Measurements from ENCODE around the gene NAP1L4.

Gene NAP1L4

GRCh38 chr11:2991452-2992233, 486 bp downstream of the NAP1L4 start:
- no peak for DNase-seq

GRCh38 chr11:2990617-2991451, 1.3 kb downstream of the NAP1L4 start:
- no peak for DNase-seq

GRCh38 chr11:2989551-2989950, 2.6 kb downstream of the NAP1L4 start:
- DNase-seq, result no peak

- DNase-seq, result no peak
Measured at GRCh38 chr11:2989006-2989405, 3.1 kb downstream of the NAP1L4 start.

- DNase-seq, result no peak
Measured at GRCh38 chr11:2987881-2988861, 4.0 kb downstream of the NAP1L4 start.

- no peak for DNase-seq
Measured at GRCh38 chr11:2983908-2984307, 8.2 kb downstream of the NAP1L4 start.

GRCh38 chr11:2982214-2982613, 9.9 kb downstream of the NAP1L4 start:
- no peak for DNase-seq

- no peak for DNase-seq
Measured at GRCh38 chr11:2981130-2981529, 11.0 kb downstream of the NAP1L4 start.

GRCh38 chr11:2980168-2980840, 11.8 kb downstream of the NAP1L4 start:
- DNase-seq, result no peak

- no peak for DNase-seq
Measured at GRCh38 chr11:2977113-2977512, 15.0 kb downstream of the NAP1L4 start.

DNA sequence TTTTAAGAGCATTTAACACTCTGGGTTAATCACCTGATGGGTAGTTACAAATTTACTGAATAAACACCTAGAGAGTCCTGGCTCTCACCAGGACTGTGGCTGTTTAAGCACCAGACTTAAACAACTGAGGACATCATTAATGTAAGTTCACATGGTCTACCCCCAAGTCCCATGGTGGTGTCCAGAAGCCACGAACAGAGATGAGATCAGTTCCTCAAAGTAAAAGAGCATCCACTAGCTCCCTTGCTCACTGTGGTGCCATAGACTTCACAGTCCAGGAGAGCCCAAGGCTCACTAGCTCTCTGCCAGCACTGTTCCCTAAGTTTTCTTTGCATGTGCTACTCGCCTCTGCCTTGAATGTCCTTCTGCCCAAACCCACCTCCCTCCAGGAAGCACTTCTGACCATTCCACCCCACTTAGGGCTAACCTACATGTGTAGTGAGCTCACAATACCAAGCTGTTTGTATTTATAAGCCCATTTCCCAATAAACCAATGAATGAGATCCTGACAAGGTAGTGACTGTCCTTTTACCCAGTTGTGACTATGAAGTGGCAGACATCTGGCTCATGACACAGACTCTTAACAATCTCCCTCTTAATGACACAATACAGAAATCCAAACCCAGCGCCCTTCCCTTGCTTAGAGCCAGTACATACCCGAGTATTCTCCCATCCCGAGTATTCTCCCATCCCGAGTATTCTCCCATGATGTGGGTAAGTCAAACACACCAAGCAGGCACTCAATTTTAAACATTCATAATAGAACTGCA, 15.7 kb downstream of the NAP1L4 start:
- DNase-seq, result no peak

DNA sequence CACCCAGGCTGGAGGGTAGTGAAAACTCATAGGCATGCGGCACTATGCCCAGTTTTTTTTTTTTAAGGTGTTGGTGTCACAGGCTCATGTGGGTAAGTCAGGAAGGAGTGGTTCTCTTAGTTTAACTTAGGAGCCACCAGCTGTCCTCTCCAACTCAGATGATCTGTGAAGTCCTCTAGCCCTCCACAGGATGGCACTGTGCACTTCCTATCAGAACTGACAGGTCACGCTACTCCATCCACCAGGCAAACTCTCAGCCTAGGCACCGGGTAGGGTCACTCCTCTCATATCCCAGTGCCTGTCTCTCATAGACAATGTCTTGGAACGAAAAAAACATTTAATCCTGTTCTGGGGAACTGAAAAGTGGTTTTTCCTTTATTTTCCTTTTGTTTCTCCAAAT, 16.5 kb downstream of the NAP1L4 start:
- no peak for DNase-seq

- DNase-seq, result no peak
Measured at GRCh38 chr11:2974272-2974671, 17.9 kb downstream of the NAP1L4 start.

DNA sequence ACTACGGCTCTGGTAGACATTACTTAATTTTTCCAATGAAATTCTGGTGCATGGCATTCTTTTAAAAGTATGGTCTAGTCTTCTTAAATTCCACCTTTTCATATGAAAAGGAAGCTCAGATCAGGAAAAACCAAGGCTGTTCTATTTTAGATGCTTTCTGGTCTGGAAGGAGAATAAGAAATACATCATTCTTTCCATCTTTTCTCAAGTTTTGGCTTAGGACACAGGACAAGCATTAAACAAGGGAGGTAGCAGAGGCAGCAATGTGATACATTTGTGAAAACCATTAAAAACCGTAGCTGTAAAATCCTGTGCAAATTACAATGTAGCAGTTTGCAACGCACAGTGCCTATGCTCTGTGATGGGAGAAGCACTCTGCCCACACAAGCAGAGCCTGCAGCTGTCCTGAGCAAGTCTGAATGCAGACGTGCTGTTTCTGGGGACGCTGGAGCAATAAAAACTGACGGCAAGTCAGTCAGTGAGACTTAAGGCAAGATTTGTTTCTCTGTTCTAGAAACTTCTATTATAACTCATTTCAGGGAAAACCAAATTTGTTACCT, 23.7 kb downstream of the NAP1L4 start:
- DNase-seq, result no peak

DNA sequence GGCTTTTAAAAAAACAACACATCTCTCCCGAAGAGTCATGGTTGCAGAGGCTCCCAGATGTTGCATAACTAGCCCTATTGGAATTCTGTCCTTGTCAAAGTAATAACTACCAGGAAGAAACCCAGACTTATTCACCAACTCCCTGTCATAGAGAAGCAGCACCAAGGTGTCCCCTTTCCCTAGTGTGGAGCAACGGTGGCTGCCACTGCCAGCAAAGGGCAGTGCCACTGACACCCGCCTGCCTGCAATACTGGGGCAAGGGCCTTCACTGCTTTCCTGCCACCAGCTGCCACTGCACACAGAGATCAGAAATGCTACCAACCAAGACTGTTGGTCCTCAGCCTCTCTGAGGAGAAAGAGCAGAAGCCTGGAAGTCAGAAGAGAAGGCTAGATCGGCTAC, 27.3 kb downstream of the NAP1L4 start:
- DNase-seq, result no peak

- DNase-seq, result no peak
Measured at GRCh38 chr11:2963761-2964160, 28.4 kb downstream of the NAP1L4 start.

DNA sequence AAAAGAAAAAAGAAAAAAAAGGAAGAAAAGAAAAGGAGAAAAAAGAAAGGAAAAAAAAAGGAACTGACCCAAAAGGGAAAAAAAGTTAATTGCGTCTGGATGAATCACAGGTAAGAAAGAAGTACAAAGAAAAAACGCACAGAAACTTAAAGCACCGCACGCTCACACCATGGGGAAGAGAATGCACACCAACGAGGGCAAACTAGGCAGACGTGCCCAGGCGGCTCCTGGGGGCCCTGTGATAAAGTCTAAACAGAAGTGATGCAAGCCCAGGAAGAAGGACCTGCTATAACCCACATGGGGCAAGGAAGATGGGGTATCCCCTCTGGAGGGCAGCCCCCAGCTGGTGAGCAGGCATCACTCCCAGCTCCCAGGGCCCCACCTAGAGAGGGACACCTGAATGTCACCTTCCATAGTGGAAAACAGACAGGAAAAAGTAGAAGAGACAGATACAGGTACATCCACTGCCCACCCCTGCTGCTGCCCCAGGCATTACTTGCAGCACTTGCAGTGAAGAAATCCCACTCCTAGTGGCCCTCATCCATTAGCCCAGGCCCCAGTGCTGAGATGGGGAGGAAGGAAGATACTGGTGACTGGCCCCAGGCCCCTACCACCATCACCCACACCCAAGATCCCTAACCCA, 28.9 kb downstream of the NAP1L4 start:
- DNase-seq, result no peak

- no peak for DNase-seq
Measured at GRCh38 chr11:2961080-2961479, 31.0 kb downstream of the NAP1L4 start.

GRCh38 chr11:2960139-2960538, 32.0 kb downstream of the NAP1L4 start:
- no peak for DNase-seq

GRCh38 chr11:2958251-2958650, 33.9 kb downstream of the NAP1L4 start:
- no peak for DNase-seq
